ENCODE measurements around the gene GGT5.
A peak's percentile ranks its signal among the peaks of the same experiment; 100 is the strongest.
"Not testable (repeated sequence)": the region's sequence is repeated elsewhere in the genome, so short reads cannot be mapped to it uniquely, and the experiment has no call there.

The GGT5 gene

GRCh38 chr22:24232124-24232523 is 12.8 kb downstream of the GGT5 start:
- no peak for DNase-seq

GRCh38 chr22:24231706-24232105 is 13.2 kb downstream of the GGT5 start:
- no peak for DNase-seq

GRCh38 chr22:24230911-24231656 is 13.8 kb downstream of the GGT5 start:
- peak; percentile 53 to 77 (median 60) for DNase-seq

- no peak for DNase-seq
Measured at GRCh38 chr22:24225951-24226350, 18.9 kb downstream of the GGT5 start.

GRCh38 chr22:24225044-24225601 is 19.8 kb downstream of the GGT5 start:
- no peak for DNase-seq

GRCh38 chr22:24224468-24224867 is 20.4 kb downstream of the GGT5 start:
- DNase-seq = no peak

- no peak for DNase-seq
Measured at GRCh38 chr22:24219750-24220149, 25.1 kb downstream of the GGT5 start.

GRCh38 chr22:24217384-24217783 is 27.5 kb downstream of the GGT5 start:
- DNase-seq = no peak

- no peak for DNase-seq
Measured at GRCh38 chr22:24216541-24217209, 28.2 kb downstream of the GGT5 start.

- no peak for DNase-seq
Measured at GRCh38 chr22:24214467-24215285, 30.2 kb downstream of the GGT5 start.

- not testable (repeated sequence) for DNase-seq
Measured at GRCh38 chr22:24213111-24213510, 31.8 kb downstream of the GGT5 start.

GRCh38 chr22:24211716-24212115 is 33.2 kb downstream of the GGT5 start:
- not testable (repeated sequence) for DNase-seq

- not testable (repeated sequence) for DNase-seq
Measured at GRCh38 chr22:24210409-24210808, 34.5 kb downstream of the GGT5 start.

GRCh38 chr22:24209687-24210086 is 35.2 kb downstream of the GGT5 start:
- no peak for DNase-seq

- no peak for DNase-seq
Measured at GRCh38 chr22:24209016-24209415, 35.9 kb downstream of the GGT5 start.

GRCh38 chr22:24208012-24208749 is 36.7 kb downstream of the GGT5 start:
- DNase-seq = peak; percentile 85 to 96 (median 90)

GRCh38 chr22:24207264-24208011 is 37.4 kb downstream of the GGT5 start:
- DNase-seq = peak in 1 of 4 experiments; percentile 20

GRCh38 chr22:24206460-24207263 is 38.2 kb downstream of the GGT5 start:
- not testable (repeated sequence) for DNase-seq

- peak in 2 of 4 experiments; percentile 42 to 49 for DNase-seq
Measured at GRCh38 chr22:24205438-24206195, 39.3 kb downstream of the GGT5 start.

GRCh38 chr22:24203856-24204255 is 41.0 kb downstream of the GGT5 start:
- DNase-seq = not testable (repeated sequence)

Data from suppressor macrophage (primary cell).